Measurements from ENCODE around the gene EEF1A2. TPM values are rescaled to one million over a fixed set of nuclear protein-coding genes. Genes with fewer than 3 reads are reported as not detected.

The EEF1A2 gene
- total and polyA plus RNA-seq, 4 experiments from 2014 or later, result 0.36 to 0.81 TPM; not detected in 2

GRCh38 chr20:63544958-63545516, 46.2 kb upstream of the EEF1A2 start:
- Mint-ChIP-seq H3K4me1 (peaks cover 1 to 9% (median 4%) of the 10 kb centered on the region in 4 donors), H3K4me3 (peak overlapping the region in 1 of 8 donors; percentile 59), H3K9me3 (no peaks in the 10 kb centered on the region), H3K36me3 (no peaks in the 10 kb centered on the region), H3K27ac (peak overlapping the region in 1 of 7 donors; percentile 75), H3K27me3 (peaks cover 2 to 4% of the 10 kb centered on the region in 2 donors)
- H3K27me3 ChIP-seq (ENCODE audit: insufficient read depth, low read length), result no peaks in the 10 kb centered on the region
- H3K4me1 ChIP-seq (ENCODE audit: insufficient read depth, low read length), result peaks cover 5% of the 10 kb centered on the region
- H3K9me3 ChIP-seq (ENCODE audit: control insufficient read depth in 1 of 2, low read length in 2 of 2), result no peaks in the 10 kb centered on the region
- intact Hi-C loops (cut with micrococcal nuclease), result no loop called here
- DNase-seq, result no peak
- no peaks in the 10 kb centered on the region for H3K36me3 ChIP-seq (ENCODE audit: insufficient read depth, low read length)
- no peak overlapping the region for H3K4me3 ChIP-seq (ENCODE audit: low read length in 2 of 2)
- ChIA-PET POLR2A (ENCODE audit: partially characterized antibody) (interaction anchor here (3.2 kb wide), 1 partner anchor 7 kb away, joined by 18 read pairs; no protein-coding TSS in a partner anchor), CTCF (ENCODE audit: partially characterized antibody) (no interaction called here)
- no peak overlapping the region for H3K27ac ChIP-seq (ENCODE audit: low read depth, low read length)

GRCh38 chr20:63544241-63544957, 45.5 kb upstream of the EEF1A2 start:
- H3K27me3 Mint-ChIP-seq, result peaks cover 2% of the 10 kb centered on the region in 2 donors
- H3K9me3 ChIP-seq (ENCODE audit: control insufficient read depth in 1 of 2, low read length in 2 of 2), result no peaks in the 10 kb centered on the region
- ChIA-PET CTCF (ENCODE audit: partially characterized antibody) (interaction anchor here (0.6 to 1.2 kb wide), 2 partner anchors 237 to 242 kb away, joined by 3 read pairs; no protein-coding TSS in a partner anchor), POLR2A (ENCODE audit: partially characterized antibody) (interaction anchor here (2.2 to 3.2 kb wide), 2 partner anchors 8 to 23 kb away, joined by 6 to 18 read pairs; no protein-coding TSS in a partner anchor)
- DNase-seq, result no peak
- H3K9me3 Mint-ChIP-seq, result no peaks in the 10 kb centered on the region
- H3K36me3 Mint-ChIP-seq, result no peaks in the 10 kb centered on the region
- intact Hi-C loops (cut with micrococcal nuclease), result no loop called here
- no peak overlapping the region for H3K4me3 ChIP-seq (ENCODE audit: low read length in 2 of 2)
- H3K4me3 Mint-ChIP-seq, result no peak overlapping the region
- H3K27ac ChIP-seq (ENCODE audit: low read depth, low read length), result no peak overlapping the region
- H3K4me1 Mint-ChIP-seq, result peaks cover 1 to 9% (median 4%) of the 10 kb centered on the region in 4 donors
- H3K27ac Mint-ChIP-seq, result no peak overlapping the region
- H3K36me3 ChIP-seq (ENCODE audit: insufficient read depth, low read length), result no peaks in the 10 kb centered on the region
- no peaks in the 10 kb centered on the region for H3K27me3 ChIP-seq (ENCODE audit: insufficient read depth, low read length)
- peaks cover 5% of the 10 kb centered on the region for H3K4me1 ChIP-seq (ENCODE audit: insufficient read depth, low read length)

GRCh38 chr20:63543733-63544132, 44.9 kb upstream of the EEF1A2 start:
- H3K27me3 ChIP-seq (ENCODE audit: insufficient read depth, low read length), result no peaks in the 10 kb centered on the region
- ChIA-PET POLR2A (ENCODE audit: partially characterized antibody) (interaction anchor here (2.2 to 3.2 kb wide), 2 partner anchors 9 to 22 kb away, joined by 6 to 18 read pairs; no protein-coding TSS in a partner anchor), CTCF (ENCODE audit: partially characterized antibody) (interaction anchor here (0.6 to 1.9 kb wide), 4 partner anchors 38 to 243 kb away, joined by 3 to 4 read pairs (median 3); no protein-coding TSS in a partner anchor)
- H3K4me1 ChIP-seq (ENCODE audit: insufficient read depth, low read length), result peaks cover 10% of the 10 kb centered on the region
- H3K9me3 ChIP-seq (ENCODE audit: control insufficient read depth in 1 of 2, low read length in 2 of 2), result no peaks in the 10 kb centered on the region
- no peak for DNase-seq
- Mint-ChIP-seq H3K27ac (peak overlapping the region in 2 of 7 donors; percentile 14 to 69), H3K9me3 (no peaks in the 10 kb centered on the region), H3K27me3 (peaks cover 2% of the 10 kb centered on the region in 2 donors), H3K36me3 (no peaks in the 10 kb centered on the region), H3K4me3 (no peak overlapping the region), H3K4me1 (peaks cover 1 to 9% (median 4%) of the 10 kb centered on the region in 4 donors)
- H3K36me3 ChIP-seq (ENCODE audit: insufficient read depth, low read length), result no peaks in the 10 kb centered on the region
- intact Hi-C loops (cut with micrococcal nuclease), result no loop called here
- no peak overlapping the region for H3K27ac ChIP-seq (ENCODE audit: low read depth, low read length)
- no peak overlapping the region for H3K4me3 ChIP-seq (ENCODE audit: low read length in 2 of 2)

- H3K36me3 ChIP-seq (ENCODE audit: insufficient read depth, low read length), result no peaks in the 10 kb centered on the region
- H3K9me3 ChIP-seq (ENCODE audit: control insufficient read depth in 1 of 2, low read length in 2 of 2), result no peaks in the 10 kb centered on the region
- Mint-ChIP-seq H3K4me1 (peaks cover 1 to 14% (median 4%) of the 10 kb centered on the region in 4 donors), H3K4me3 (no peak overlapping the region), H3K27me3 (peaks cover 2% of the 10 kb centered on the region in 2 donors), H3K27ac (no peak overlapping the region), H3K36me3 (no peaks in the 10 kb centered on the region), H3K9me3 (no peaks in the 10 kb centered on the region)
- H3K27me3 ChIP-seq (ENCODE audit: insufficient read depth, low read length), result no peaks in the 10 kb centered on the region
- H3K4me1 ChIP-seq (ENCODE audit: insufficient read depth, low read length), result peaks cover 16% of the 10 kb centered on the region
- no peak for DNase-seq
- POLR2A ChIA-PET (ENCODE audit: partially characterized antibody), result interaction anchor here (2.2 to 3.2 kb wide), 2 partner anchors 9 to 22 kb away, joined by 6 to 18 read pairs; no protein-coding TSS in a partner anchor
- intact Hi-C loops (cut with micrococcal nuclease), result no loop called here
- no peak overlapping the region for H3K4me3 ChIP-seq (ENCODE audit: low read length in 2 of 2)
- no peak overlapping the region for H3K27ac ChIP-seq (ENCODE audit: low read depth, low read length)
- CTCF ChIA-PET (ENCODE audit: partially characterized antibody), result interaction anchor here (1.1 to 1.9 kb wide), 4 partner anchors 39 to 323 kb away, joined by 3 to 4 read pairs (median 3); partner anchors contain the start of gene TPD52L2
Measured at GRCh38 chr20:63543131-63543530, 44.2 kb upstream of the EEF1A2 start.

- H3K4me3 ChIP-seq (ENCODE audit: low read length in 2 of 2), result no peak overlapping the region
- intact Hi-C loops (cut with micrococcal nuclease), result no loop called here
- no peak overlapping the region for H3K27ac ChIP-seq (ENCODE audit: low read depth, low read length)
- peaks cover 19% of the 10 kb centered on the region for H3K4me1 ChIP-seq (ENCODE audit: insufficient read depth, low read length)
- no peak overlapping the region for H3K4me3 Mint-ChIP-seq
- no peak for DNase-seq
- peak overlapping the region in 1 of 7 donors; percentile 68 for H3K27ac Mint-ChIP-seq
- no peaks in the 10 kb centered on the region for H3K36me3 Mint-ChIP-seq
- no peaks in the 10 kb centered on the region for H3K27me3 ChIP-seq (ENCODE audit: insufficient read depth, low read length)
- H3K9me3 Mint-ChIP-seq, result no peaks in the 10 kb centered on the region
- POLR2A ChIA-PET (ENCODE audit: partially characterized antibody), result interaction anchor here (2.2 to 3.2 kb wide), 2 partner anchors 10 to 21 kb away, joined by 6 to 18 read pairs; no protein-coding TSS in a partner anchor
- H3K36me3 ChIP-seq (ENCODE audit: insufficient read depth, low read length), result no peaks in the 10 kb centered on the region
- peaks cover 2% of the 10 kb centered on the region in 2 donors for H3K27me3 Mint-ChIP-seq
- CTCF ChIA-PET (ENCODE audit: partially characterized antibody), result interaction anchor here (1.1 to 1.9 kb wide), 3 partner anchors 39 to 323 kb away, joined by 3 to 4 read pairs (median 3); partner anchors contain the start of gene TPD52L2
- peaks cover 1 to 18% (median 4%) of the 10 kb centered on the region in 4 donors for H3K4me1 Mint-ChIP-seq
- H3K9me3 ChIP-seq (ENCODE audit: control insufficient read depth in 1 of 2, low read length in 2 of 2), result no peaks in the 10 kb centered on the region
Measured at GRCh38 chr20:63542696-63543095, 43.8 kb upstream of the EEF1A2 start.

GRCh38 chr20:63542031-63542559, 43.2 kb upstream of the EEF1A2 start:
- ChIA-PET POLR2A (ENCODE audit: partially characterized antibody) (interaction anchor here (2.2 to 3.2 kb wide), 2 partner anchors 10 to 21 kb away, joined by 6 to 18 read pairs; no protein-coding TSS in a partner anchor), CTCF (ENCODE audit: partially characterized antibody) (interaction anchor here (1.2 to 1.9 kb wide), 2 partner anchors 100 to 324 kb away, joined by 3 to 4 read pairs; partner anchors contain the start of gene TPD52L2)
- Mint-ChIP-seq H3K9me3 (no peaks in the 10 kb centered on the region), H3K4me1 (peaks cover 1 to 22% (median 4%) of the 10 kb centered on the region in 4 donors), H3K4me3 (no peak overlapping the region), H3K36me3 (no peaks in the 10 kb centered on the region), H3K27ac (no peak overlapping the region), H3K27me3 (peaks cover 2% of the 10 kb centered on the region in 2 donors)
- Histone ChIP-seq H3K4me3 (ENCODE audit: low read length in 2 of 2) (no peak overlapping the region), H3K36me3 (ENCODE audit: insufficient read depth, low read length) (no peaks in the 10 kb centered on the region), H3K4me1 (ENCODE audit: insufficient read depth, low read length) (peaks cover 25% of the 10 kb centered on the region), H3K27me3 (ENCODE audit: insufficient read depth, low read length) (no peaks in the 10 kb centered on the region), H3K9me3 (ENCODE audit: control insufficient read depth in 1 of 2, low read length in 2 of 2) (no peaks in the 10 kb centered on the region), H3K27ac (ENCODE audit: low read depth, low read length) (no peak overlapping the region)
- no peak for DNase-seq
- intact Hi-C loops (cut with micrococcal nuclease), result no loop called here

- intact Hi-C loops (cut with micrococcal nuclease), result no loop called here
- Histone ChIP-seq H3K27me3 (ENCODE audit: insufficient read depth, low read length) (no peaks in the 10 kb centered on the region), H3K4me3 (ENCODE audit: low read length in 2 of 2) (no peak overlapping the region), H3K27ac (ENCODE audit: low read depth, low read length) (no peak overlapping the region), H3K36me3 (ENCODE audit: insufficient read depth, low read length) (no peaks in the 10 kb centered on the region), H3K4me1 (ENCODE audit: insufficient read depth, low read length) (peaks cover 31% of the 10 kb centered on the region), H3K9me3 (ENCODE audit: control insufficient read depth in 1 of 2, low read length in 2 of 2) (no peaks in the 10 kb centered on the region)
- H3K4me3 Mint-ChIP-seq, result no peak overlapping the region
- H3K27ac Mint-ChIP-seq, result no peak overlapping the region
- peaks cover 3 to 22% (median 5%) of the 10 kb centered on the region in 4 donors for H3K4me1 Mint-ChIP-seq
- H3K9me3 Mint-ChIP-seq, result no peaks in the 10 kb centered on the region
- ChIA-PET POLR2A (ENCODE audit: partially characterized antibody) (no interaction called here), CTCF (ENCODE audit: partially characterized antibody) (no interaction called here)
- no peak for DNase-seq
- peaks cover 2% of the 10 kb centered on the region in 2 donors for H3K27me3 Mint-ChIP-seq
- no peaks in the 10 kb centered on the region for H3K36me3 Mint-ChIP-seq
Measured at GRCh38 chr20:63541371-63541770, 42.5 kb upstream of the EEF1A2 start.

Data from CD4-positive, alpha-beta memory T cell (primary cell).